ENCODE data around the gene GLIS1.
"Not testable (repeated sequence)": the region's sequence is repeated elsewhere in the genome, so short reads cannot be mapped to it uniquely, and the experiment has no call there.

The GLIS1 gene

GRCh38 chr1:53739109-53739681, at the start of gene GLIS1:
Gene GLIS1 (minus strand): TSS chr1:53739164. CDS start chr1:53738064, 1,100 bp downstream.
- no peak for DNase-seq

- DNase-seq: no peak
Observed at GRCh38 chr1:53787655-53788054, 48.7 kb upstream of the GLIS1 start.

GRCh38 chr1:53783056-53783455, 44.1 kb upstream of the GLIS1 start:
- no peak for DNase-seq

GRCh38 chr1:53781654-53782053, 42.7 kb upstream of the GLIS1 start:
- DNase-seq: no peak

GRCh38 chr1:53777272-53777671, 38.3 kb upstream of the GLIS1 start:
- DNase-seq: no peak

- DNase-seq: no peak
Observed at GRCh38 chr1:53771648-53772047, 32.7 kb upstream of the GLIS1 start.

- DNase-seq: no peak
Observed at GRCh38 chr1:53769780-53770179, 30.8 kb upstream of the GLIS1 start.

GRCh38 chr1:53769184-53769583, 30.2 kb upstream of the GLIS1 start:
- no peak for DNase-seq

GRCh38 chr1:53766831-53767405, 28.0 kb upstream of the GLIS1 start:
- no peak for DNase-seq

- DNase-seq: no peak
Observed at GRCh38 chr1:53766194-53766742, 27.3 kb upstream of the GLIS1 start.

- no peak for DNase-seq
Observed at GRCh38 chr1:53765657-53766056, 26.7 kb upstream of the GLIS1 start.

GRCh38 chr1:53763911-53764310, 24.9 kb upstream of the GLIS1 start:
- DNase-seq: no peak

- no peak for DNase-seq
Observed at GRCh38 chr1:53763461-53763860, 24.5 kb upstream of the GLIS1 start.

GRCh38 chr1:53760497-53760896, 21.5 kb upstream of the GLIS1 start:
- not testable (repeated sequence) for DNase-seq

GRCh38 chr1:53755874-53756273, 16.9 kb upstream of the GLIS1 start:
- DNase-seq: no peak

GRCh38 chr1:53754484-53755312, 15.7 kb upstream of the GLIS1 start:
- DNase-seq: no peak

GRCh38 chr1:53752281-53752680, 13.3 kb upstream of the GLIS1 start:
- no peak for DNase-seq

- DNase-seq: no peak
Observed at GRCh38 chr1:53747841-53748240, 8.9 kb upstream of the GLIS1 start.

GRCh38 chr1:53740621-53741105, 1.7 kb upstream of the GLIS1 start:
- no peak for DNase-seq

GRCh38 chr1:53738205-53739108, 507 bp downstream of the GLIS1 start:
- no peak for DNase-seq

GRCh38 chr1:53737648-53738204, 1.2 kb downstream of the GLIS1 start:
- no peak for DNase-seq

- no peak for DNase-seq
Observed at GRCh38 chr1:53736290-53736689, 2.7 kb downstream of the GLIS1 start.
